Activated naive CD8-positive, alpha-beta T cell treated with anti-CD3 and anti-CD28 coated beads for 36 hours (primary cell): Measurements from ENCODE around the gene MRPS6. TPM values are rescaled to one million over a fixed set of nuclear protein-coding genes. Genes with fewer than 3 reads are reported as not detected.

Experiments
- DNase-seq: peaks from one replicate; pipeline ENCODE4 v3.0.0; 2021
- H3K27ac Mint-ChIP-seq: one replicate; pipeline ENCODE4 v1.8.0; 2022; ENCODE audit warnings: mild to moderate bottlenecking, moderate library complexity, mixed read lengths
- H3K27me3 Mint-ChIP-seq: one replicate; pipeline ENCODE4 v1.8.0; 2022; ENCODE audit warnings: mild to moderate bottlenecking, mixed read lengths
- H3K36me3 Mint-ChIP-seq: one replicate; pipeline ENCODE4 v1.8.0; 2021; ENCODE audit warnings: mild to moderate bottlenecking, mixed read lengths
- H3K4me1 Mint-ChIP-seq: one replicate; pipeline ENCODE4 v1.8.0; 2021; ENCODE audit warnings: mixed read lengths
- H3K4me3 Mint-ChIP-seq: one replicate; pipeline ENCODE4 v1.8.0; 2022; ENCODE audit warnings: mild to moderate bottlenecking, moderate library complexity, mixed read lengths
- H3K9me3 Mint-ChIP-seq: one replicate; pipeline ENCODE4 v1.8.0; 2022; ENCODE audit warnings: mixed read lengths
- total RNA-seq, 2 experiments: library from RNA; stranded (reverse); gene quantifications; one replicate each; pipeline ENCODE4 v1.2.3, GENCODE V29; 2021

The MRPS6 gene
- total RNA-seq: 100 to 1,000 TPM; 107 to 116 TPM

DNA sequence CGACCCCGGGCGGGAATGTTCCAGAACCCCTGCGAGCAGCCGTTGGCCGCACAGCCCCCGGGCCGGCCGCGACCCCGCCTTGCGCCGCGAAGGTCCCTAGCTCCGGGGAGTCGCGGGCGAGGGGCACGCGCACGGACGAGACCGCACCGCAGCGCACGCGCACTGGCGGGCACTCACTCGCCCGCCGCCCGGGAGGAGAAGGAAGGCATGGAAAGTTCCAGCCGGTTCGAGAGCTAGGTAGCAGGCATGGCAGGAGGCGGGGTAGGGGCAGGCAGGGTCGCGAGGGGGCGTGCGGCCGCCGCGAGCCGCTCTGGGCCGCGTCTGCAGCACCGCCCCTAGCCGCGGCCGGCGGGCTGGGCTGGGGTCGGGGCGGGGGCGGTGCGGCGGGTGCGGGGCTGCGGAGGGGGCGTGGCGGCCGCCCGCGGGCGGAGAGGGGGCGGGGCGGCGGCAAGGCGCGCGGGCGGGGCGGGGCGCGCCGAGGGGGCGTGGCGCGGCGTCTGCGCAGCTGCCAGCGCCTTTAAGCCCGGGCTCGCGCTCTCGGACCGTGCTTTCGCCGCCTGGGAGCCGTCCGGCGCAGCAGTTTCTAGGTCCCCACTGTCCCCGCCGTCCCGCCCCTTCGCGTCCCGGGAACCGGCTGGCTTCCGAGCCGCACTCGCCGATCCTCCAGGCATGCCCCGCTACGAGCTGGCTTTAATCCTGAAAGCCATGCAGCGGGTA lies at the start of gene MRPS6, which contains the start of gene SLC5A3:
Gene MRPS6, plus strand, starts transcription at position 547 of the 717 bp plus-strand sequence. Its CDS starts 123 bp downstream, at position 670.
Gene SLC5A3, plus strand, starts transcription at position 547 of the 717 bp plus-strand sequence. CDS start 21,621 bp downstream, outside the sequence.
- peak; percentile 76 for DNase-seq
- Mint-ChIP-seq H3K4me1 (peaks cover 34% of the 10 kb centered on the region), H3K36me3 (peaks cover 34% of the 10 kb centered on the region), H3K4me3 (peak within 1 kb of the TSS; percentile 92), H3K27ac (peak within 1 kb of the TSS; percentile 90), H3K27me3 (peaks cover 3% of the 10 kb centered on the region), H3K9me3 (no peaks in the 10 kb centered on the region)

DNA sequence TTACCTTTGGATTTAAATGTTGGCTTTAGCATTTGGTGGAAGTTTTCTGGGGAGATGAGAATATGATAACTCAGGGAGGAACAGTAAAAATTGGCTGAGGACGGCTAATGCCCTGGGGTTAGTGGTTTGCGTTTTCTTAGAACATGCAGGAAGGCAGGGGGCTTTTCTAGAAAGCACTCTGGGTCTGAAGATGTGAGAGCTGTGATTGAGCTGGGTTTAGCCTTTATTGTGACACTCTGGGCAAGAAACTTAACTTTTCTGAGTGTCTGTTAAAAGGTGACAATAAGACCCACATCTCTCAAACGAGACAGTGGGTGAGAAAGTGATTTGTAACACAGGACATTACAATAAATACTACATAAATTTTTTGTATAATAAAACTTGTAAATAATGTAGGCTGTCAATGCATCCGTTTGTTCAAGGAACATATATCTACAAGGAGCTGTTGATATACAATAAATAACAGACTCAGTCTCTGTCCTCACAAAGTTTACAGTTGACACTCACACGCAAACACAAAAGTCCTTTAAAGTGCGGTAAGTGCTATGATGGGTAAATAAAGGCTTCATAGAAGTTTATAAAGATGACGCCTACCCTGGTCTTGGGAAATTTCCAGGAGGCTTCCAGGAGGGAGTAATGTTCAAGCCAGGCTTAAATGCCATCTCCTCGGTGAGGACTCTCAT lies 49.5 kb upstream of the MRPS6 start:
- Mint-ChIP-seq H3K36me3 (no peaks in the 10 kb centered on the region), H3K4me3 (no peak overlapping the region), H3K27me3 (no peaks in the 10 kb centered on the region), H3K4me1 (peaks cover 12% of the 10 kb centered on the region), H3K9me3 (no peaks in the 10 kb centered on the region), H3K27ac (no peak overlapping the region)
- DNase-seq: no peak

DNA sequence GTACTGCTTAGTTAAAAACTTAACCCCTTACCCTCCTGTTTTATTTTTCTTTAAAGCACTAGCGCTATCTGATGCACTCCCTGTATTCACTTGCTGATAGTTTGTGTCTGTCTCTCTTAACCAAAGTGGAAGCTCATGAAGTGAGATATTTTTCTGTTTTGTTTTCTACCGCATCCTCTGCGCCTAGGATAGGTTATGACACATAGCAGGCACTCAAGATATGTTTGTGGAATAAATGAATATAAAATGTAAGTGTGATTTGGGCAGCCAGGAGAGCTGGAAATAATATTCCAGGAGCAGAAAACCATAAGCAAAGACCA lies 49.0 kb upstream of the MRPS6 start:
- H3K4me1 Mint-ChIP-seq: peaks cover 12% of the 10 kb centered on the region
- no peaks in the 10 kb centered on the region for H3K9me3 Mint-ChIP-seq
- H3K36me3 Mint-ChIP-seq: no peaks in the 10 kb centered on the region
- DNase-seq: no peak
- H3K4me3 Mint-ChIP-seq: no peak overlapping the region
- H3K27me3 Mint-ChIP-seq: no peaks in the 10 kb centered on the region
- H3K27ac Mint-ChIP-seq: no peak overlapping the region

GRCh38 chr21:34027721-34028461 lies 45.5 kb upstream of the MRPS6 start:
- H3K36me3 Mint-ChIP-seq: no peaks in the 10 kb centered on the region

GRCh38 chr21:34029743-34030528 lies 43.4 kb upstream of the MRPS6 start:
- Mint-ChIP-seq H3K9me3 (no peaks in the 10 kb centered on the region), H3K36me3 (no peaks in the 10 kb centered on the region), H3K27ac (peak overlapping the region; percentile 91), H3K4me3 (no peak overlapping the region), H3K27me3 (no peaks in the 10 kb centered on the region), H3K4me1 (peaks cover 15% of the 10 kb centered on the region)
- DNase-seq: peak; percentile 51

More at GRCh38 chr21:34027721-34028461, 45.5 kb upstream of the MRPS6 start:
- no peak overlapping the region for H3K4me3 Mint-ChIP-seq
- no peak overlapping the region for H3K27ac Mint-ChIP-seq
- no peak for DNase-seq
- no peaks in the 10 kb centered on the region for H3K27me3 Mint-ChIP-seq
- no peaks in the 10 kb centered on the region for H3K9me3 Mint-ChIP-seq
- peaks cover 15% of the 10 kb centered on the region for H3K4me1 Mint-ChIP-seq

GRCh38 chr21:34031835-34032370 lies 41.5 kb upstream of the MRPS6 start:
- Mint-ChIP-seq H3K9me3 (no peaks in the 10 kb centered on the region), H3K27me3 (no peaks in the 10 kb centered on the region), H3K4me3 (no peak overlapping the region), H3K36me3 (no peaks in the 10 kb centered on the region), H3K27ac (no peak overlapping the region), H3K4me1 (peaks cover 15% of the 10 kb centered on the region)
- DNase-seq: peak; percentile 8

DNA sequence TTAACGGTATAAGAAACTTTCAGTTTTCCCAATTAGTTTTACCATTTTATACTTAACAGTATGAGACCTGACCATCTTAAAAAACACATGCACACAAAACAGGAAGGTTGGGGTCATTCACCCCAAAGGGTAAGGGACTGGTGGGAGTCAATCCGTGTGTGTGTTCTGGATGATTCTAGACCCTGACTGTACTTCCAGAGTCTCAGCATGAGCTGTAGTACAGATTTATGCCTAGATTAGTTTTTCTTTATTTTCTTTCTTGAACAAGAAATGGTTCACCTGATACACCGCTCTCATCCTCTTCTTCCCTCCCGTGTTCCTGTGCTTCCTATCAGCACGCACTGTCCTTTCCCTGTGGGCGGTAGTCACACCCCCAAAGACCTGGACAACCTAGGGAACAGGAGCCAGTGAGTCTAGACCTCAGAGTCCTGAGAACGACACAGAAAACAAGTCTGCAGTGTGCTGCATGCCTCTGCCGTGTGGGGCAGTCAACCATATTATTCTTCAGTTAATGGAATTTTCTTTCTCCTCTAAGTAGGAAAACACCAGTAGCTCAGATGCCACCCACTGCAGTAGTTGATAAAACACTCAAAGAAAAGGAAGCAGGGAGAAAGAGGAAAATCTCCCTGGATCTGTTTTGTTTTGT lies 38.9 kb upstream of the MRPS6 start:
- H3K4me1 Mint-ChIP-seq: peaks cover 15% of the 10 kb centered on the region
- DNase-seq: no peak

GRCh38 chr21:34035619-34036354 lies 37.6 kb upstream of the MRPS6 start:
- no peaks in the 10 kb centered on the region for H3K36me3 Mint-ChIP-seq
- no peak overlapping the region for H3K27ac Mint-ChIP-seq
- DNase-seq: no peak
- H3K4me1 Mint-ChIP-seq: peaks cover 10% of the 10 kb centered on the region
- H3K27me3 Mint-ChIP-seq: no peaks in the 10 kb centered on the region
- H3K9me3 Mint-ChIP-seq: no peaks in the 10 kb centered on the region
- H3K4me3 Mint-ChIP-seq: no peak overlapping the region

More for the DNA sequence above, 38.9 kb upstream of the MRPS6 start:
- Mint-ChIP-seq H3K27me3 (no peaks in the 10 kb centered on the region), H3K36me3 (no peaks in the 10 kb centered on the region), H3K27ac (no peak overlapping the region), H3K9me3 (no peaks in the 10 kb centered on the region), H3K4me3 (no peak overlapping the region)

DNA sequence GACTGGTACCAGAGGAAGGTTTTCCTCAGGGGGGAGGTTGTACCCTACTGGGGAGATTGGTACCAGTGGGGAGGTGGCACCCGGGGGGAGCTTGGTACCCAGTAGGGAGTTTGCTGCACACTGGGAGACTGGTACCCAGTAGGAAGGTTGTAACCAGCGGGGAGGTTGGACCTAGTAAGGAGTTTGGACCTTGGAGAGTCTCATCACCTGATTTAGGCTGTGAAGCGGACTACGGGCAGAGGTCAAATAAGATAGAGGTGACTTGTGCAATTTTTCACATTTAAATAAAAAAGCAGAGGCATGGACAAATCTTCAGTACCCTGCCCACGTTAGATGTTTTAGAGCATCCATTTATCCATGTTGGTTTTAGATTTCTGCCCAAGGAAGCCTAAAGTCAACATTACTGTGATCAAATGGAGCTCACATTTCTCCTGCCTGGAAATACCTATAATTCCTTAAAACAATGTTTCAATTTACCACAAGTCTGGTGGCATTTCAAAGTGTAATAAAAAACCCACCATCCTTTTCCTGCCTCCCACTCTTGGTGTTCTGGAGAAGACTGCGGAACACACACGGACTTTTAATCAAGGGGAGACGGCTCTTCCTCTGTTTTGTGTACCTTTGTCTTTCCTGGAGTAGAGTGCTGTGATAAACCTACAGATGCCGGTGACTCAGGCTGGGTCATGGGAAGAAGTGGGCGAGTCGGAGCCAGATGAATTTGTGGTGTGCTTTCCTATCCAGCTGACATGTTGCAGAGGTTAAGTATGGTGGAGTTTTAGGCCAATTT lies 36.2 kb upstream of the MRPS6 start:
- peaks cover 5% of the 10 kb centered on the region for H3K4me1 Mint-ChIP-seq

DNA sequence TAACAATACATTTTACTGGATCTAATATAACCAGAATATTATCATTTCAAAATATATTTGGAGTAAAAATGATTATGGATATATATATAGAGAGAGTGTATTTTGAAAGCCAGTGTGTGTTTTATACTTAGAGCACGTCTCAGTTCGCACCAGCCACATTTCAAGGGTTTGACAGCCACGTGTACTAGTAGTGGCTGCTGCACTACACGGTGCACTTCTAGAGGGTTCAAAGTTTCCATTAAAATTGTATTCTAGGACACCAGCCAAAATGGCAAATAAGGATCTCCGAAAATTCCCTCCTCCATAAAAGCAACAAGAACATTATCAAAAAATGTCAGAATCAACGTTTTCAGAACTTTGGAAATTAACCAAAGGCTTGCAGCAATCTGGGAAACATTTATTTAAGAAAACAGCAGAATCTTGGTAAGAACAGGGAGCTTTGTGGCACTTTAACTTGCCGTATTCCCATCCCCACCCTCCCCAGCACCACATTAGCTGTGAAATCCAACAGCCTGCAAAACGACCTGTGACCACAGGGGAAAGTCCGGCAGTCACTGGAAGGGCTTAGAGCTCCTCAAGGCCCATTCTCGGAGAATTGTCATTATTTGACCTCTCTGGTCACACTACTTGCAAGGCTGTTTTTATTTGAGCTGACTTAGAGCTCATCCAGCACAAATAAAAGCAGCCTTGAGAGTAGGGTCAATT lies 33.5 kb upstream of the MRPS6 start:
- Mint-ChIP-seq H3K36me3 (peaks cover 2% of the 10 kb centered on the region), H3K9me3 (no peaks in the 10 kb centered on the region), H3K4me3 (no peak overlapping the region), H3K27ac (no peak overlapping the region), H3K27me3 (no peaks in the 10 kb centered on the region), H3K4me1 (peaks cover 5% of the 10 kb centered on the region)
- no peak for DNase-seq

More for the DNA sequence above, 36.2 kb upstream of the MRPS6 start:
- Mint-ChIP-seq H3K27me3 (no peaks in the 10 kb centered on the region), H3K9me3 (no peaks in the 10 kb centered on the region), H3K4me3 (no peak overlapping the region), H3K36me3 (no peaks in the 10 kb centered on the region), H3K27ac (no peak overlapping the region)
- no peak for DNase-seq

DNA sequence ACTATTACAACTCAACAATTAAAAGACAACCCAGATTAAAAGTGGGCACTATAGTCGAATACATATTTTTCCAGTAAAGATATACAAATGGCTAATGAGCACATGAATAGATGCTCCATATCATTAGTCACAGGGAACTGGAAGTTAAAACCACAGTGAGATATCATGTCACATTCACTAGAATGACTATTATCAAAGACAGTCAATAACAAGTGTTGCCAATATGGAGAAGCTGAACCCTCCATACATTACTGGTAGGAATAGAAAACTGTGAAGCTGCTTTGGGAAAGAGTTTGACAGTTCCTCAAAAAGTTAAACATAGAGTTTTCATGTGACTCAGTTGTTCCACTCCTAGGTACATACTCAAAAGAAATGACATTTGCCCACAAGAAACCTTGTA lies 30.6 kb upstream of the MRPS6 start:
- H3K4me1 Mint-ChIP-seq: peaks cover 7% of the 10 kb centered on the region
- no peak for DNase-seq
- H3K9me3 Mint-ChIP-seq: no peaks in the 10 kb centered on the region
- H3K4me3 Mint-ChIP-seq: no peak overlapping the region
- H3K27me3 Mint-ChIP-seq: no peaks in the 10 kb centered on the region
- H3K27ac Mint-ChIP-seq: no peak overlapping the region
- peaks cover 2% of the 10 kb centered on the region for H3K36me3 Mint-ChIP-seq

DNA sequence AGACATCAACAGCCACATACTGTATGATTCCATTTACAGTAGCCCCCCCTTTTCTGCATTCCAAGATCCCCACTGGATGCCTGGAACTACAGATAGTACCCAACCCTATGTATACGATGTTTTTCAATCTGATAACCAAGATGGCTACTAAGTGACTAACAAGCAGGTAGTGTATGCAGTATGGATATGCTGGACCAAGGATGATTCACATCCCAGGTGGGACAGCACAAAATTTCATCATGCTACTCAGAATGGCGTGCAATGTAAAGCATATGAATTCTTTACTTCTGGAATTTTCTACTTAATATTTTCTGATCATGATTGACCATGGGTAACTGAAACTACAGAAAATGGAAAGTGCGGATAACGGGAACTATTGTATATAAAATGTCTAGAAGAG lies 30.0 kb upstream of the MRPS6 start:
- DNase-seq: no peak
- peaks cover 7% of the 10 kb centered on the region for H3K4me1 Mint-ChIP-seq
- H3K9me3 Mint-ChIP-seq: no peaks in the 10 kb centered on the region
- no peak overlapping the region for H3K27ac Mint-ChIP-seq
- H3K4me3 Mint-ChIP-seq: no peak overlapping the region
- no peaks in the 10 kb centered on the region for H3K27me3 Mint-ChIP-seq
- peaks cover 2% of the 10 kb centered on the region for H3K36me3 Mint-ChIP-seq
